Uterus (tissue), 4 donors: ENCODE measurements around the gene TMC3. TPM values are rescaled to one million over a fixed set of nuclear protein-coding genes. Genes with fewer than 3 reads are reported as not detected.

Experiments
- DNase-seq, 2 donors: peaks; one replicate each; pipeline ENCODE4 v3.0.0-alpha.2; 2019 to 2020
- H3K27ac ChIP-seq, 2 donors: fragments of 200-600 bp; sonication (generic); 1 replicate in 1 of 2; 2 replicates in 1 of 2; pipeline ENCODE4 v1.5.1; 2016 to 2018
- H3K27me3 ChIP-seq, 2 donors: fragments of 200-600 bp; sonication (generic); one replicate each; pipeline ENCODE4 v1.5.1; 2018 to 2019; ENCODE audit warnings: control low read depth in 1 of 2
- H3K36me3 ChIP-seq, 2 donors: fragments of 200-600 bp; sonication (generic); one replicate each; pipeline ENCODE4 v1.5.1; 2019; ENCODE audit warnings: control low read depth in 1 of 2
- H3K4me1 ChIP-seq, 2 donors: fragments of 200-600 bp; sonication (generic); one replicate each; pipeline ENCODE4 v1.5.1; 2018 to 2019; ENCODE audit warnings: control low read depth in 1 of 2
- H3K4me3 ChIP-seq, 2 donors: fragments of 200-600 bp; sonication (generic); 1 replicate in 1 of 2; 2 replicates in 1 of 2; pipeline ENCODE4 v1.5.1; 2018 to 2019; ENCODE audit warnings: mild to moderate bottlenecking in 1 of 2
- H3K9me3 ChIP-seq, 2 donors: fragments of 200-600 bp; sonication (generic); one replicate each; pipeline ENCODE4 v1.5.1; 2019; ENCODE audit warnings: control low read depth in 1 of 2
- CTCF ChIP-seq, 4 experiments: fragments of 200-600 bp in 2 of 4; fragments of 450-650 bp in 2 of 4; sonication (generic) in 2 of 4; IDR thresholded peaks; one replicate each; pipeline ENCODE4 v1.5.1; 2016 to 2019; ENCODE audit warnings: antibody characterized with exemption in 4 of 4, mild to moderate bottlenecking in 2 of 4, moderate library complexity in 1 of 4
- POLR2A ChIP-seq, 2 donors: fragments of 450-650 bp; IDR thresholded peaks; one replicate each; pipeline ENCODE4 v1.6.1; 2016; ENCODE audit warnings: antibody characterized with exemption in 2 of 2, mild to moderate bottlenecking in 1 of 2, moderate library complexity in 1 of 2
- intact Hi-C: fragments of 100-400 bp; cut with DNase I; formaldehyde crosslinking; loops from one replicate; pipeline ENCODE4 v1.15.1; 2023; ENCODE audit warnings: low total_unique reads
- total RNA-seq, 4 donors: library from RNA; depleted of rRNA in 3 of 4; stranded (reverse); fragments of >200 nt in 3 of 4; gene quantifications; one replicate each; pipeline versions ENCODE4 v1.1.0 to v1.2.4, GENCODE V29; 2014 to 2023
- donor health status: DM: yes; HTN: yes; CAD: no.

The TMC3 gene
- total RNA-seq, 4 donors from 2014 or later = 0.14 TPM; not detected in 3

- H3K27me3 ChIP-seq = no peaks in the 10 kb centered on the region
- H3K4me3 ChIP-seq = peak overlapping the region; percentile 88 to 95
- intact Hi-C loops = no loop called here
- H3K27ac ChIP-seq = peak overlapping the region in 1 of 2 donors; percentile 18
- H3K36me3 ChIP-seq = no peaks in the 10 kb centered on the region
- TF ChIP-seq POLR2A (IDR thresholded peaks at IDR 0.05) (no peak), CTCF (IDR thresholded peaks at IDR 0.05) (no peak)
- H3K9me3 ChIP-seq = no peaks in the 10 kb centered on the region
- H3K4me1 ChIP-seq = no peaks in the 10 kb centered on the region
- DNase-seq = no peak
Observed at GRCh38 chr15:81322676-81323253, 51.2 kb downstream of the TMC3 start.

- DNase-seq = no peak
- Histone ChIP-seq H3K36me3 (no peaks in the 10 kb centered on the region), H3K4me3 (no peak overlapping the region), H3K9me3 (no peaks in the 10 kb centered on the region), H3K27ac (no peak overlapping the region), H3K4me1 (no peaks in the 10 kb centered on the region), H3K27me3 (no peaks in the 10 kb centered on the region)
- intact Hi-C loops = no loop called here
- TF ChIP-seq POLR2A (IDR thresholded peaks at IDR 0.05) (no peak), CTCF (IDR thresholded peaks at IDR 0.05) (no peak)
Observed at GRCh38 chr15:81321667-81322066, 52.3 kb downstream of the TMC3 start.

- intact Hi-C loops = no loop called here
- TF ChIP-seq CTCF (IDR thresholded peaks at IDR 0.05) (no peak), POLR2A (IDR thresholded peaks at IDR 0.05) (no peak)
- no peak overlapping the region for H3K4me3 ChIP-seq
- H3K36me3 ChIP-seq = no peaks in the 10 kb centered on the region
- no peak for DNase-seq
- no peaks in the 10 kb centered on the region for H3K9me3 ChIP-seq
- H3K27ac ChIP-seq = no peak overlapping the region
- no peaks in the 10 kb centered on the region for H3K27me3 ChIP-seq
- peaks cover 3 to 7% of the 10 kb centered on the region in 2 donors for H3K4me1 ChIP-seq
Observed at GRCh38 chr15:81317642-81318017, 56.4 kb downstream of the TMC3 start.

GRCh38 chr15:81316267-81316666, 57.7 kb downstream of the TMC3 start:
- no peaks in the 10 kb centered on the region for H3K36me3 ChIP-seq
- H3K27ac ChIP-seq = peak overlapping the region in 1 of 2 donors; percentile 8
- no peaks in the 10 kb centered on the region for H3K9me3 ChIP-seq
- DNase-seq = no peak
- peaks cover 7 to 10% of the 10 kb centered on the region in 2 donors for H3K4me1 ChIP-seq
- no peak overlapping the region for H3K4me3 ChIP-seq
- intact Hi-C loops = no loop called here
- no peaks in the 10 kb centered on the region for H3K27me3 ChIP-seq
- TF ChIP-seq CTCF (IDR thresholded peaks at IDR 0.05) (no peak), POLR2A (IDR thresholded peaks at IDR 0.05) (no peak)

GRCh38 chr15:81315452-81316175, 58.4 kb downstream of the TMC3 start:
- Histone ChIP-seq H3K9me3 (no peaks in the 10 kb centered on the region), H3K36me3 (no peaks in the 10 kb centered on the region), H3K27ac (peak overlapping the region in 1 of 2 donors; percentile 8), H3K4me1 (peaks cover 7 to 10% of the 10 kb centered on the region in 2 donors), H3K4me3 (no peak overlapping the region), H3K27me3 (no peaks in the 10 kb centered on the region)
- no peak for DNase-seq
- intact Hi-C loops = no loop called here
- TF ChIP-seq CTCF (IDR thresholded peaks at IDR 0.05) (no peak), POLR2A (IDR thresholded peaks at IDR 0.05) (no peak)
